Inflammatory macrophage treated with lipopolysaccharide for 1 hour (primary cell): ENCODE measurements around the gene KRT86.
"Not testable (repeated sequence)": the region's sequence is repeated elsewhere in the genome, so short reads cannot be mapped to it uniquely, and the experiment has no call there.

Source experiments
- DNase-seq, 2 donors: peaks; one replicate each; pipeline ENCODE4 v3.0.0-alpha.2; 2020 to 2022

The KRT86 gene

DNA sequence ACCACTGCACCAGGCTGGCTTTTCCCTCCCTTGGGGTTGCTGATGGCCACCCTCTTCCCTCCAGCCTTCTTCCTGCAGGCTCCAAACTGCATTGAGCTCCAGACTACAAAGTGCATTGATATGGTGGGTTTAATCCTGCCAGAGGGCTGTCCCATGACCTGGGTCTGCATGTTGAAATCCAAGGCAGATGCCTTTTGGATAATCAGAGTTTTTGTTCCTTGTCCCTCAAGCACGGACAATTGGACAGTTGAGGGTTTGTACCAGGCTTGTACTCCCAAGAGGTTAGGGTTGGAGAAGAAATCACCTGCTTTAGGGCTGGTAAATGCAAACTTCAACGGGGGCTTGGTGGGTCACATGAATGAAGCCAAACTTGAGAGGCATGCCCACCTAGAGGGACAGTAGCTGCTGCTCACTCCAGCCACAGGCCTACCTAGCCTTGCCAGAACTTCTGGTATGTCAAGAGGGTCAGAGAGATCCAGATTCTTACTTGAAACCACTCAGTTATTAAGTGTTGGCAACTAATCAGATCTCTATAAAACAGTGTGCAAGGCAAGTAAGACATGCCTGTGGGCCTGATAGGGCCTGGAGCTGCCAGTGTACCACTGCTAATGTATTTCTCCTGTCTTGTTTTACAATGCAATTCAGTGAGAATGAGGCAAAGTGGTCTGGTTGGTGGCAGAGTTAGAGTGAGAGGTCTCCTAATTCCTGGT, 68.5 kb downstream of the KRT86 start:
- DNase-seq = no peak

DNA sequence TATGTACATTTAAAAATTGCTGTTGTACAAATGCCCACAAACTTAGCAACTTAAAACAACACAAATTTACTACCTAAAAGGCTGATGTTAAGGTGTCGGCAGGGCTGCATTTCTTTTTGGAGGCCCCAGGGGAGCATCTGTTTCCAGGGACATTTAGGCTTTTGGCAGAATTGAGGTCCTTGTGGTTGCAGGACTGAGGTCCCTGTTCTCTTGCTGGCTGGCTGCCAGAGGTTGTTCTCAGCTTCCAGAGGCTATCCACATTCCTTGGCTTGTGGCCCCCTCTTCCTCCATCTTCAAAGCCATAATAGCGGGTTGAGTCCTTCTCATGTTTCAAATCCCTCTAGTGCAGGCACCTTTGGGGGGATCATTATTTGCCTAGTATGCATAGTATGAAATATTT, 69.1 kb downstream of the KRT86 start:
- no peak for DNase-seq

DNA sequence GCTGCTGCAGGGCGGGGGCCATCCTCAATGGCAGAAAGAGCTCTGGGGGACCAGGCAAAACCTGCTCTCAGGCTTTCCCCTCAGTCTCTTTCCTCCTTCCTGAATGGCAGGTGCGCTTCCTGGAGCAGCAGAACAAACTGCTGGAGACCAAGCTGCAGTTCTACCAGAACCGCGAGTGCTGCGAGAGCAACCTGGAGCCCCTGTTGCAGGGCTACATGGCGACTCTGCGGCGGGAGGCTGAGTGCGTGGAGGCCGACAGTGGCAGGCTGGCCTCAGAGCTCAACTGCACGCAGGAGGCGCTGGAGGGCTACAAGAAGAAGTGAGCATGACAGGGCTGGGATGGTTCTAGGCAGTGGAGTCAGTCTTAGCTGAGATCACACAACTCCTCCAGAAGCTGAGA, 69.7 kb downstream of the KRT86 start:
- no peak for DNase-seq

DNA sequence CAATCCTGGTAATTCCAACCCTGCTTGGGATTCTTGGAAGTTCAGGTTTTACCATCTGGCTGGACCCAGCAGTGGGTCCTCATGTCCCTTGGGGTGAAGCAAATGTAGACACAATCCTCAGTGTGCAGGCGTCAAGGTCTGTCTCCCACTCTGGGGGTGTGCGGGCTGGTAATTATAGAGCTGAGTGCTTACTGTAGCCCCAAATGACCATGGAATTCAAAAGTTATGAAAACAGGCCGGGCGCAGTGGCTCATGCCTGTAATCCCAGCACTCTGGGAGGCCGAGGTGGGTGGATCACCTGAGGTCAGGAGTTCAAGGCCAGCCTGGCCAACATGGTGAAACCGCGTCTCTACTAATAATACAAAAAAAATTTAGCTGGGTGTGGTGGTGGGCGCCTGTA, 70.6 kb downstream of the KRT86 start:
- not testable (repeated sequence) for DNase-seq

DNA sequence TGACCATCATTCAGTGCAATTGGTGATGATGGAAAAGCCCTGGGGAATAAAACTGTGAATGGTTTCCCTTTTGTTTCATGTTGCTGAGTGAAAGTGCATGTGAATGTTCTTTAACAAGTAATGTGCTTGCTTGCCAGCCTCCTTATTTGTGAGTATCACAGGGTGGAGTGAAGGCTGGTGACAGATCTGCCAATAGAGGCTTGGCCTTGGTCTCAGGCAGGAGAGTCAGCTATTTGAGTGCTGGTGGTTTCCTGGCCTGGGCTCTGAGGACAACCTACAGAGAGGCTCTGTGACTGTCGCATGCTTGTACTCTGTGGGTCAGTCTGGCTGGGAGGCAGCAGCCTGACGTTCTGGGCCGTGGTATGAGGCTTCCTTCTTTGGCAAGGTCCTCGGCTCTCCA, 72.1 kb downstream of the KRT86 start:
- peak; percentile 9 to 52 for DNase-seq

DNA sequence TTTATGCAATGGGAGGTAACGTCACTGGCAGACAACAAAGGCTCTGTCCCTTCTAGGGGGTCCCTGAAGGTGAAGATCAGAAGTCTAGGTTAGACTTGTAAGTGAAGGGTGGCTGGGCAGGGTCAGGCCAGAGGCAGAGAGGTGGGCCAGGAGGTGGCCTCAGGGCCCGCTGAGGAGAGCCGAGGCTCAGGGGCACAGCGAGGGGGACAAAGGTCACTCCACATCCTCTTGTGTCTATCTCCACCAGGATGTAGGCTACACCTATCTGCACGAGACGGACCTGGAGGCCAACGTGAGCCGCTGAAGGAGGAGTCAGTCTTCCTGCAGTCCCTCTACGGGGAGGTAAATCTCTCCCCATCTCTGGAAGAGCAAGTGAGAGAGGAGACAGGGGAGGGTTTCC, 72.6 kb downstream of the KRT86 start:
- no peak for DNase-seq

DNA sequence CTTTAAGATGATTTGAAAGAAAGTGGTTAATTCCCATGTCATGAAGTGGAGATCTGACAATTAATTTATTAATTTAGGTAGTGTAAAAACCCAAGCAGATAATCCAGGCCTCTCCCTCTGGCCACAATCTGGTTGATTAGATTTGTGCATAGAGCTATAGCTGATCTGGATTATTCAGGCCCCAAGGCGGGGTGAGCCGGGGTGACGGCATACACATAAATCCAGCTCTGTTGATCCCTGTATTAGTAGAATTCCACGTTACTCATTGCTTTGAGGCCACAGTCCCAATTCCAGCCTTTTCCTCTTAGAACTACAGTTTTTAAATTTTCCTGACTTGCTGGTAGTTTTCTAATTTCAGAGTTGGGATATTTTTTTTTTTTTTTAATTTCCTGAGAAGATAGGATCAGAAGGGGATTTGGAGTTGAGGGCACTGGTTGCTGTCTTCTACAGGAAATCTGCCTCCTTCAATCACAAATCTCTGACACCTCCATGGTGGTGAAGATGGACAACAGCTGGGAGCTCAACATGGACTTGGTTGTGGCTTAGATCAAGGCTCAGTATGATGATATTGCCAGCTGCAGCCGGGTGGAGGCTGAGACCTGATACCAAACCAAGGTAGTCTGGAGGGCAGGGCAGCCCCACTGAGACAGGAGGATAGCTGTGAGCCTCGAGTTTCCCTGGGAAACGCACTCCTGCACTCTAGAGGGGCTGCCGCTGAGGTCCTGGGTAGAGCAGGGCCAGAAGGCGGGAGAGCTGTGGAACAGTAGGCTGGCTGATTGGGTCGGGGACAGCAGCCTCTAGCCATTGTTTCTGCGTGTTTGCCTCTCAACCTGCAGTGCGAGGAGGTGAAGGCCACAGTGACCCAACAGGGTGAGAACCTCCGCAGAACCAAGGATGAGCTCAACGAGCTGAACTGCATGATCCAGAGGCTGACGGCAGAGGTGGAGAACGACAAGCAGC, 73.4 kb downstream of the KRT86 start:
- DNase-seq = no peak

DNA sequence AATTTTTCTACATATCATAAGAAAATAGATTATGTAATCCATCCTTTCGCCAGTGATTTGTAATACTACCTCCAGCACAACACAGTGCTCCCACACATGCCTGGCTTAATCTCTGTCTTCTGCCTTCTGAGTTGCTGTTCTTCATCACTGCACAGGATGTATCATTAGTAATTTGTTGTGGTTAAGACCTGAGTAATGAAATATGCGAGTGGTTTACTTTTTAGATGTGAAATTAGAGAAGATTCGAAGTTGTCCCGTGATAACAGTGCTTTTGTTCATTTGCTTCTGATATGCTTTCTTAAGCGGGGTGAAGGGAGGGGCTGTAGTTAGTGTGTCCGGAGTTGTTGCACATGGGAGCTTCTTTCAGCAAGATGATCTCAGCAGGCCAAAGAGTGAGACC, 74.8 kb downstream of the KRT86 start:
- DNase-seq = no peak

DNA sequence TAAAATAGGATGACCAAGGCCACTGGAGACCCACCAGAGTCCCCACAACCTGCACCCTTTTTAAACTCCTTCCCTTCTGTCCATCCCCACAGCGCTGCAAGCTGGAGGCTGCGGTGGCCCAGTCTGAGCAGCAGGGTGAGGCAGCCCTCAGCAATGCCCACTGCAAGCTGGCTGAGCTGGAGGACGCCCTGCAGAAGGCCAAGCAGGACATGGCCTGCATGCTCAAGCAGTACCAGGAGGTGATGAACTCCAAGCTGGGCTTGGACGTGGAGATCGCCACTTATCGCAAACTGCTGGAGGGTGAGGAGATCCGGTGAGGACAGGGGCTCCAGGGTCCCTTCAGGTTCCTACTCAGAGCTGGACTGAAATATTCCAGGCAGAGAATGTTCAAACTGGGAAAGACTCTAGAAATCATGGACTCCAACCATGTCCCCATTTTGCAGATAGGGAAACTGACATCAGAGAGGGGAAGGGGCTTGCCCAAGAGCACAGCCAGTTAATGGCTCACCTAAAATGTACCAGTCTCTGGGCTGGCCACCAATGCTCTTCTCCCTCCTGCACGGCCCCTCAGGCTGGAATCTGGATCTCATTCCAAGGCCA, 75.7 kb downstream of the KRT86 start:
- no peak for DNase-seq

DNA sequence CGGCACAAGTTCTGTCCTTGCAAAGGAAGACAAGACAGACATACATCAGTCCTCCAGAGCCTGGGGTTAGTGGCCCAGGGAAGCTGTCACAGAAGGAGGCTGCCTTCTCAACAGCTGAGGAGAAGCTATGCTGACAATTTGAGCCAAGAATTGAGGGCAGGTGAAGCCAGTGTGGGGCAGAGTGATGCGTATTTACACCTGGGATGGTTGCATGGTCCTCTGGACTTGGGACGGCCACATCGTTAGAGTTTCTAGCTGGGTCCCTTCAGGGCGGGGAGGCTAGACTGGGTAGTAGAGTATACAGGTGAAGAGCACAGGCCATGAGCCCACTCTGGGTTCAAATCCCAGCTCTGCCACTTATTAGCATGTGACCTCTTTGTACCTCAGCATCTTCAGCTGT, 76.3 kb downstream of the KRT86 start:
- no peak for DNase-seq

DNA sequence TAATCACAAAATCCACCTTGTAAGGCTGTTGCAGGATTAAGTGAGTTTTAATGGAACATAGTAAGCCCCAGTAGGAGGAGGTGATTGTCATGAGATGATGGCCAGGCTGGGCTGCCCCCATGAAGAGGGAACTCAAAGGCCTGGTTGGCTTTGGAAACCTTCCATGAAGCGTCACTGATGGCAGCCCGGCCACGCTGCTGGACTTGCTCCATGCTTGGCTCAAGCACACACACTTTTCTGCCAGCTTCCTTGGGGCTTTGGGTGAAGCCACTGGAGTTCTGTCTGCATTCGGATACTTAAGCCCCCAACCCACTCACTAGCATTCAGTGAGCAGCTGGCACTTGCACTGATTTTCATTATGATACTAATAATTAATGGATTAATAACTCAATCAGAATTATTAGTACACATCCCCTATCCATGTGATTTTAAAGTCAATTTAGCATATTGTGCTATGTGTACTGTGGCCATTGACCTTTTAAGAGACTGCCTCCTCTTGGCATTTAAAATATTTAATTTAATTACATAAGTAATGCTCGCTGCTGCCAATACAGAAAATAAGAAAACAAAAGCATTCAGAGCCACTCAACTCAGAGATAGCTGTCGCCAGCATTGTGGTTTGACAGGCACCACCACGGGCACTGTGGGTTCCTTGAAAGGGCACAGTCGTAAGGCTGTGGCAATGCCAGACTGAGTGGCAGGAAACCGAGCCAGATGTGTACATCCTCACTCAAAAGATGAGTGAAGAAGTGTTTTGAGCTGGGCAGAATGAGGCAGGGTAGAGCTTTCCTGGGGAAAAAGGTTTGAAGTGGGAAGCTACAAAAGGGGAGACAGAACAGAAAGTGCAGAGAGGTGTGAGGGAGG, 77.0 kb downstream of the KRT86 start:
- no peak for DNase-seq

DNA sequence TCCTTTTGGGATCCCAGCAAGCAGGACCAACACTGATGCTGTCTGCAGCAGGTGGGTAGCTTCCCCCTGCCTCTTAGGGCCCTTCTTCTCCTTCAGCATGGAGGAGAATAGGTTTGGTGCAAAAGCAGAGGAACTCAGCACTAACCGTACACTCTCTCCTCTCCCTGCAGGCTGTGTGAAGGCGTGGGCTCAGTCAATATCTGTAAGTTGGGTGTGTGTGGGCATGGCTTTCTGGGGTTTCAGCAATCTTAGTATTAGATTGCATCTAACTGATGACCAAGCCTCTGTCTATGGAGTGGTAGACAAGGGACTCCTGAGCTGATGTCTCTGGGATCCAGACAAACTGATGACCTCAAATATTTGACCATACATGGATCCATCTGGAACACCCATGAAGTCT, 78.5 kb downstream of the KRT86 start:
- DNase-seq = peak in 1 of 2 donors; percentile 7

DNA sequence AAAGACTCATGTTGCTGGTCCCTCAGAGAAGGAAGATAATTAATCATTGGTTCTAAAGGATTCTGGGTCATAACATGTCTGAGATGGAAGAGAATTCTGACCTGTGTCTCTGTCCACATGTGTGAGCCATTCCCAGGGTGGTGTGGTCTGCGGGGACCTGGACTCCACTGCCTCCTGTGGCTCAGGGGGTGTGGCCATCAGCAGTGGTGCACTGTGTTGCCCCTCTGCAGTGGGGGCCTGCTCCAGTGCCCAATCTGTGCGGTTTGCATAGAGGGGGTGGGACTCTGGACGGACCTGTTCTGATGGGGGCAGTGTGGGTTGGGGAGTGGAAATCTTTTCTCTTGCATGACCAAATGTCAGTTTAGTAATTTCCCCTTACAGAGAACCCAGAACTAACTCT, 79.3 kb downstream of the KRT86 start:
- no peak for DNase-seq

DNA sequence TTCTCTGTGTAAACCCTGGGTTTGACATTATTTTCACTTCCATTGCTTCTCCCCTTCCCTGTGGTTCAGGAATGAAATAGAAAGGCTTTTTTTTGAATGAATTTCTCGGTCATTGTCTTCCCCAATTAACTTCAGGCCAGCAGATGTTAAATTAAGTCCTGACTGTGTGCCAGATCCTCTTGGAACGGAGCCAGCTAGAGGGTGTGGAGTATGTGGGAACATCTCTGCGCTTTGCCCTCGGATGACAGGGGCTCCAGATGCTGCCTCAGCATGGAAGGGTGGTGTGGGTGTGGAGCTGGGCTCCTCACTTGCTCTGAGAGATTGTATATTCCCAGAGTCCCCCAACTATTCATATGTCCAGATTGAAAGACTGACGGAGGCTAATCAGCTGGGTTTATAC, 79.8 kb downstream of the KRT86 start:
- no peak for DNase-seq

DNA sequence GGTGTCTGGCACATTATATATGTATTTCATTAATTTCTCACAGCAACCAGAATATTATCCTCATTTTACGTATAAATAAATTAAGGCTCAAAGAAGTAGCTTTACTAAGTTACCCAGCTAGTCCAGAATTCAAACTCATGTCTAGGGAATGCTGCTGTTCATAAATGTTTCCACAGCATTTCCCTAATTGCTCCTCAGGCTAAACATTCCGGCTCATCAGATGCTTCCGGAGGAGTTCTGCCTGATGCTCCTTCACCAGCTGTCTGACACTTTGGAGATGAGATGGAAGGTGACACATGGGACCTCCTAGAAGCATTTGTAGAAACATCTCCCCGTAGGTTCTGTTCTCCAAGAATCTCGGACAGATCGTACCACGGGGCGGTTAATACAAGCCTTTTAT, 80.7 kb downstream of the KRT86 start:
- no peak for DNase-seq

DNA sequence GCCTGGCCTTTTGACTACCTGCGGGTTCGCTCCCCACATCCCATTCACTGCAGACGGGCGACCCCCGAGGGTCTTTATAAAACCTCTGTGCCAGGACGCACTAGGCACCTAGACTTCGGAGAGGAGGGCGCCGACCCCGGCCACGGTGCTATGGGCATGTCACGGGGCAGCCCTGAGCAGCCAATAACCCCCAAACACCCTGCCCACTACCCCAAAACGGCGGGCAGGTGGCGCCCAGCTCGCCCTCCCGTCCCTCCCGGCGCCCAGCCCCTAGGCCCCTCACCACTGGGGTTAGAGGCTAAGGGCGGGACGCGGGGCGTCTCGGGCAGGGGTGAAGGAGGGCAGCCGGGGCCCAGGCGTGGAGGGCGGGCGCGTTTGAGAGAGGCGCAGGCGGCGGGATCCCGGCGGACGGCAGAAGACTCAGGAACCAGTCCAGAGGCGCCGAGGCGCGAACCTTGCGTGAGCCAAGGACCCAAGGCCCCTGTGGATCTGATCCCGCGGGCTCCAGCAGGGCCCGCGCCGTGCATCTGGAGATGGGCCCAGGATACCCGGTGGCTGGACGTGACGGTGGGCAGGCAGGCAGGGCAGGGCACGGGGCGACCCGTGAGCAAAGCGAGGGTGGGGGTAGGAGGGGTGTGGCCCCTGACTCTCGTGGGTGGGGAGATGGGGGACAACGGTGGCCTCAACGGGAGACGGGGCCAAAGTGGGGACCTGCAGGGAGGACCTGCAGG, 81.8 kb downstream of the KRT86 start:
- no peak for DNase-seq

DNA sequence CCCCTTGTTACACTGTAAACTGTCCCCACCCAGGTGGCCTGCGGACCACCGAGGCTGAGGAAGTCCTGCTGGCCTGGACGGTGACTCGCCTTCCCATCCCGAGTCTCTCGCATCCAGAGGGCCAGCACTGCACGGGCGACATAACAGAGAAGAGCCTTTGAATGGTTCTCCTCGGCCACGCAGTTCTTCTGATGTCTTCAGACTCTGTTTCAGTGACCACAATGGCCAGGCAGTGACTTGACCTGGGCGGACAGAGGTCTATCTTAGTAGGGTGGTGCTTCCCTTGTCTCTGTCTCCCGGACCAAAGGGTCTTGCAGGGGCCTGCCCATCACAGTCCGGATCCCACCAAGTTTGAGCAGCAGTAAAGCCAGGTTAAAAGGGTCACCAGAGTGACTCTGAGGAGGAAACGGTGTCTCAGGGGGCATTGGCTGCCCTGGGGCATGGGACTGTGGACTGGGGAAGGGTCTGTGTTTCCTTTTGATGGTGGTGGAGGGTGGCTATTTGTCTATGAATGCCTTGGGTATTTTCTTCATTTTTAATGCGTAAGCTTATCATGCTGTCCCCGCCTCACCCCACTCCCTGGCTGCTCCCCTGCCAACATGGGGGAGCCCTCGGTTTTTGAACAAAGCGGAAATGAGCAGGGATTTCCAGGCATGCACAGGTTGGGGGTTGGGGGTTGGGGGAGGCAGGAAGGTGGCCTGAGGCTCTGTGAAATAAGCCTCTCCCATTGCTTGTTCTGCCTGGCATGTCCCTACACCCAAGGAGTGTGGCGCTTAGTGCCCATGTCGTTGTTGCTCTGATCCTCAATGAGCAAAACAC, 82.5 kb downstream of the KRT86 start:
- no peak for DNase-seq
